SU-DHL-6 (cell line): ENCODE measurements around the gene GRM8.

ENCODE experiments used
- CTCF ChIP-seq: fragments of 200-600 bp; sonication (generic); IDR thresholded peaks from one replicate; pipeline ENCODE4 v1.5.1; 2017; ENCODE audit warnings: antibody characterized with exemption, mild to moderate bottlenecking, low read length, moderate library complexity; ENCODE audit not compliant: insufficient read depth, poor library complexity, severe bottlenecking
- EZH2phosphoT487 ChIP-seq: fragments of 200-600 bp; sonication (generic), shearing (Covaris generic); conservative IDR thresholded peaks from 2 replicates; pipeline ENCODE4 v1.6.1; 2018; ENCODE audit warnings: mild to moderate bottlenecking, antibody characterized with exemption, low read length, moderate library complexity, mixed read lengths

- TF ChIP-seq EZH2phosphoT487: no peak
- no peak for TF ChIP-seq CTCF
These were observed 726.8 kb downstream of the GRM8 start for GRCh38 chr7:126525906-126526305.
